ENCODE data around the gene DMBT1.

GRCh38 chr10:122526892-122527291, 33.7 kb upstream of the DMBT1 start:
- TF ChIP-seq POLR2AphosphoS5 (IDR thresholded peaks at IDR 0.05; ENCODE audit: low read depth, low read length) (no peak), TAF1 (IDR thresholded peaks at IDR 0.05; ENCODE audit: low read depth, low read length) (no peak), POLR2A (IDR thresholded peaks at IDR 0.05; ENCODE audit: low read depth, low read length) (no peak)
